Measurements from ENCODE around the gene GSK3B. TPM values are rescaled to one million over a fixed set of nuclear protein-coding genes. Genes with fewer than 3 reads are reported as not detected.
A peak's percentile ranks its signal among the peaks of the same experiment; 100 is the strongest.

The GSK3B gene
- polyA plus RNA-seq, 3 donors = 16.2 to 20.6 (median 20.5) TPM

DNA sequence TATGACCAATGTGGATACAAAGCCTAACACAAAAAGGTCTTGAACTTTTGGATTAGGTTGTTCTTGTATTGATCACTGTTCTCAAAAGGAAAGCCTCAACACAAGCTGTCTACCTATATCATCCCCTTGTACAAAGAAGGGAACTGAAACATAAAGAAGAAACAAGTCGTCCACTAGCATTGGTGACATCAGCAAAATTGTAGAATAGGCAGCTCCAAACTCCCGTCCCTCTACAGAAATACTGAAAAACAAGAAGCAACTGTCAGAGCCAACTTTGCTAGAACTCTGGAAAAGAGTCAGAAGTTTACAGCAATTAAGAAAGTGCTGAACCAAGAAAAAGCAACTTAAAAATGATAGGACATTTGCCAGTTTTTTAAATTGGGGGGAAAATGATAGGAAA, 319.8 kb downstream of the GSK3B start:
- Mint-ChIP-seq H3K4me1 (peaks cover 14% of the 10 kb centered on the region), H3K27me3 (ENCODE audit: low read depth in 3 of 3) (no peaks in the 10 kb centered on the region), H3K9me3 (peaks cover 0 to 7% (median 5%) of the 10 kb centered on the region in 7 donors), H3K27ac (no peak overlapping the region), H3K36me3 (no peaks in the 10 kb centered on the region), H3K4me3 (no peak overlapping the region)
- Histone ChIP-seq H3K36me3 (replicated peaks in 1 of 2; ENCODE audit: control insufficient read depth in 1 of 2, insufficient read depth in 2 of 2, low read length in 2 of 2) (no peaks in the 10 kb centered on the region), H3K4me1 (ENCODE audit: control insufficient read depth in 1 of 2, insufficient read depth in 2 of 2, low read length in 2 of 2) (peaks cover 4 to 6% of the 10 kb centered on the region in 2 donors), H2AFZ (ENCODE audit: insufficient read depth, low read depth, low read length, poor library complexity, severe bottlenecking) (no peak overlapping the region), H3K27me3 (ENCODE audit: control insufficient read depth in 2 of 2, insufficient read depth in 2 of 2, low read length in 2 of 2) (no peaks in the 10 kb centered on the region), H3K4me3 (replicated peaks in 1 of 3; ENCODE audit: low read depth in 2 of 3, low read length in 3 of 3) (no peak overlapping the region), H3K27ac (ENCODE audit: low read depth in 1 of 2, low read length in 2 of 2) (no peak overlapping the region), H3K9ac (ENCODE audit: insufficient read depth, low read length, poor library complexity, severe bottlenecking) (no peak overlapping the region), H3K4me2 (replicated peaks; ENCODE audit: extremely low read depth, low read length, poor library complexity, severe bottlenecking) (no peak overlapping the region), H3K9me3 (replicated peaks in 1 of 2; ENCODE audit: control insufficient read depth in 1 of 2, insufficient read depth in 1 of 2, low read length in 2 of 2) (no peaks in the 10 kb centered on the region), H4K20me1 (ENCODE audit: insufficient read depth, low read length) (no peaks in the 10 kb centered on the region), H3K79me2 (ENCODE audit: insufficient read depth, low read length) (no peaks in the 10 kb centered on the region)
- TF ChIP-seq, protein P1, sequence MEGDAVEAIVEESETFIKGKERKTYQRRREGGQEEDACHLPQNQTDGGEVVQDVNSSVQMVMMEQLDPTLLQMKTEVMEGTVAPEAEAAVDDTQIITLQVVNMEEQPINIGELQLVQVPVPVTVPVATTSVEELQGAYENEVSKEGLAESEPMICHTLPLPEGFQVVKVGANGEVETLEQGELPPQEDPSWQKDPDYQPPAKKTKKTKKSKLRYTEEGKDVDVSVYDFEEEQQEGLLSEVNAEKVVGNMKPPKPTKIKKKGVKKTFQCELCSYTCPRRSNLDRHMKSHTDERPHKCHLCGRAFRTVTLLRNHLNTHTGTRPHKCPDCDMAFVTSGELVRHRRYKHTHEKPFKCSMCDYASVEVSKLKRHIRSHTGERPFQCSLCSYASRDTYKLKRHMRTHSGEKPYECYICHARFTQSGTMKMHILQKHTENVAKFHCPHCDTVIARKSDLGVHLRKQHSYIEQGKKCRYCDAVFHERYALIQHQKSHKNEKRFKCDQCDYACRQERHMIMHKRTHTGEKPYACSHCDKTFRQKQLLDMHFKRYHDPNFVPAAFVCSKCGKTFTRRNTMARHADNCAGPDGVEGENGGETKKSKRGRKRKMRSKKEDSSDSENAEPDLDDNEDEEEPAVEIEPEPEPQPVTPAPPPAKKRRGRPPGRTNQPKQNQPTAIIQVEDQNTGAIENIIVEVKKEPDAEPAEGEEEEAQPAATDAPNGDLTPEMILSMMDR (IDR thresholded peaks at IDR 0.05) = no peak
- intact Hi-C loops (cut with micrococcal nuclease) = no loop called here
- DNase-seq = peak in 1 of 3 donors; percentile 2
- WGBS (ENCODE audit: insufficient coverage) = 20% methylated on average over 1 of the region's 2 CpGs

Small RNA genes within 50 kb of the gene (small RNA-seq; reads per million reads assigned to genes)
- gene RN7SL397P (ENCODE audit: insufficient read length, low read depth) (not detected), gene RN7SL762P (ENCODE audit: insufficient read length, low read depth) (not detected)

Other genes starting within 250 kb of the GSK3B start
- not detected for gene GPR156, start 190.8 kb upstream of the GSK3B start, polyA plus RNA-seq

All from CD14-positive monocyte (primary cell).